H1 (cell line): Measurements from ENCODE around the gene RPN2. TPM values are rescaled to one million over a fixed set of nuclear protein-coding genes. Genes with fewer than 3 reads are reported as not detected.

Source experiments
- SIN3A ChIP-seq, 2 experiments: IDR thresholded peaks in 1 of 2; conservative IDR thresholded peaks in 1 of 2; 2 replicates each; pipeline ENCODE4 v1.6.1; 2011 to 2012; ENCODE audit warnings: low read length in 2 of 2, improper control_type of control experiment in 1 of 2, low read depth in 1 of 2, mild to moderate bottlenecking in 1 of 2
- polyA plus RNA-seq, 7 experiments: library from polyadenylated mRNA; depleted of rRNA in 3 of 7; stranded (reverse) in 5 of 7; unstranded in 2 of 7; fragments of >200 nt in 5 of 7; fragments of 200-250 nt in 2 of 7; gene quantifications; 1 replicate in 5 of 7; 2 replicates in 1 of 7; 4 replicates in 1 of 7; pipeline versions ENCODE4 v1.2.1 to v1.2.3, GENCODE V29; 2011 to 2013; ENCODE audit warnings: missing spikeins in 2 of 7, mixed read lengths in 2 of 7
- total RNA-seq: library from RNA; stranded (reverse); fragmentation: NEBNext Ultra II Directional; extraction: Animal tissue kit (Norgen Biotek cat#: 25700); gene quantifications from 2 replicates; pipeline ENCODE4 v1.2.1, GENCODE V29; 2021

Gene RPN2
- total and polyA plus RNA-seq, 2 of the 8 experiments (the other 6 are each of a cell fraction or from before 2014, with no cell fraction given): 236 to 379 TPM

GRCh38 chr20:37247547-37247946 is 68.4 kb downstream of the RPN2 start (continued):
- no peak for TF ChIP-seq SIN3A (conservative IDR thresholded peaks at IDR 0.05 in 1 of 2, IDR thresholded peaks at IDR 0.05 in 1 of 2; ENCODE audit: low read depth in 1 of 2, low read length in 2 of 2)
- TF ChIP-seq, all 59 proteins: peak for 0
